HG02973 (cell line): ENCODE data around the gene SAMD4A.

ENCODE experiments used
- ATAC-seq: cut with Tn5 transposase; IDR thresholded peaks from one replicate; pipeline ENCODE4 v1.9.1; 2021; ENCODE audit warnings: moderate library complexity; ENCODE audit not compliant: unreplicated experiment

The SAMD4A gene, protein sequence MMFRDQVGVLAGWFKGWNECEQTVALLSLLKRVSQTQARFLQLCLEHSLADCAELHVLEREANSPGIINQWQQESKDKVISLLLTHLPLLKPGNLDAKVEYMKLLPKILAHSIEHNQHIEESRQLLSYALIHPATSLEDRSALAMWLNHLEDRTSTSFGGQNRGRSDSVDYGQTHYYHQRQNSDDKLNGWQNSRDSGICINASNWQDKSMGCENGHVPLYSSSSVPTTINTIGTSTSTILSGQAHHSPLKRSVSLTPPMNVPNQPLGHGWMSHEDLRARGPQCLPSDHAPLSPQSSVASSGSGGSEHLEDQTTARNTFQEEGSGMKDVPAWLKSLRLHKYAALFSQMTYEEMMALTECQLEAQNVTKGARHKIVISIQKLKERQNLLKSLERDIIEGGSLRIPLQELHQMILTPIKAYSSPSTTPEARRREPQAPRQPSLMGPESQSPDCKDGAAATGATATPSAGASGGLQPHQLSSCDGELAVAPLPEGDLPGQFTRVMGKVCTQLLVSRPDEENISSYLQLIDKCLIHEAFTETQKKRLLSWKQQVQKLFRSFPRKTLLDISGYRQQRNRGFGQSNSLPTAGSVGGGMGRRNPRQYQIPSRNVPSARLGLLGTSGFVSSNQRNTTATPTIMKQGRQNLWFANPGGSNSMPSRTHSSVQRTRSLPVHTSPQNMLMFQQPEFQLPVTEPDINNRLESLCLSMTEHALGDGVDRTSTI

DNA sequence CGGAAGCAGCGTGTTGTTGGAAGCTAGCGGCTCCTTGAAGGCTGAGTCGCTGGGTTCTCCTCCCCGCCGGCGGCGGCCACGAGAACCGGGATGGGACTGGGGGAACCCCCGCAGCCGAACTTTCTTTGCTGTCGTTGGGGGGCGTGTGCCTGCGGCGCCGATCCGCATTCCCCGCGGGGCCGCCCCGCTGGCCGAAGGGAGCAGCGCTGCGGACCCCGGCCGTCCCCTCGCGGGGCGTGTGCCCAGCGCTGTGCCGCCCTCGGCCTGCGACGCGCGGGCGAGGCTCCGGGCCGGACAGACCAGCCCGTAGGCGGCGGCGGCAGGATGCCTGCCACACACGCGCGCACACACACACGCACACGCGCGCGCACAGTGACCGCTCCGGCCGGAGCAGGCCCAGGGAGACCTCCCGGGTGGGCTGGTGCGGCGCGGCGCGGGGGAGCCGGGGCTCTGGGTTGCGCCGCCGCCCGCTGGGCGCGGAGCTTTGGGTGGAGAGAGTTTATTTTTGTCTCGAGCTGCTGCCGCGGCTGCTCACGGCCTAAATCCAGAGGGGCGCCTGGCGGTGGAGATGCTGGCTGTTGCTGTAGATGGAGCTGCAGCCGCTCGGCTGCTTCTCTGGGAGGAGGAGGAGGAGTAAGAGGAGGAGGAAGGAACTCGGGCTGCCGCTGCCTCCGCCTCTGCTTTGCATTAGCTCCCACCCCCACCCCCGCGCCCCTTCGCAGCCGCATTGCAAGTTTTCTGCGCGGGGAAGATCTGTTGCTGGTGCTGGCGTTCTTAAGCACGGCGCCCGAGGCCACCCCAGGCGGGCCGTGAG is at the start of gene SAMD4A:
TSS of gene SAMD4A (plus strand) at position 719 of the 814 bp plus-strand sequence. CDS start 789 bp downstream, outside the sequence.
- peak; percentile 23 for ATAC-seq

DNA sequence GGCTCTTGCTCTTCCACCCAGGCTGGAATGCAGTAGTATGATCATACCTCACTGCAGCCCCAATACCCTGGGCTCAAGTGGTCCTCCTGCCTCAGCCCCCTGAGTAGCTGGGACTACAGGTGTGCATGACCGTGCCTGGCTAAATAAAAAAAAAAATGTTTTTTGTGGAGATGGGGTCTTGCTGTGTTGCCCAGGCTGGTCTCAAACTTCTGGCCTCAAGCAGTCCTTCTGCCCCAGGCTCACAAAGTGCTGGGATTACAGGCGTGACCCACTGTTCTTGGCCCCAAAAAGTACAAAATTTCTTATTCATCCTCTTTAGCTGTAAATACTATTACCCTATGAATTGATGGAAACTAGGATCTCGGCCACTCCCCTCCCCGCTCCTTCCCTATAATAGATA is 42.5 kb upstream of the SAMD4A start:
- no peak for ATAC-seq

- no peak for ATAC-seq
These were observed 38.0 kb upstream of the SAMD4A start for GRCh38 chr14:54528973-54529372.

- no peak for ATAC-seq
These were observed 37.1 kb upstream of the SAMD4A start for GRCh38 chr14:54529811-54530210.

GRCh38 chr14:54532111-54533012 is 34.6 kb upstream of the SAMD4A start:
- peak; percentile 92 for ATAC-seq

DNA sequence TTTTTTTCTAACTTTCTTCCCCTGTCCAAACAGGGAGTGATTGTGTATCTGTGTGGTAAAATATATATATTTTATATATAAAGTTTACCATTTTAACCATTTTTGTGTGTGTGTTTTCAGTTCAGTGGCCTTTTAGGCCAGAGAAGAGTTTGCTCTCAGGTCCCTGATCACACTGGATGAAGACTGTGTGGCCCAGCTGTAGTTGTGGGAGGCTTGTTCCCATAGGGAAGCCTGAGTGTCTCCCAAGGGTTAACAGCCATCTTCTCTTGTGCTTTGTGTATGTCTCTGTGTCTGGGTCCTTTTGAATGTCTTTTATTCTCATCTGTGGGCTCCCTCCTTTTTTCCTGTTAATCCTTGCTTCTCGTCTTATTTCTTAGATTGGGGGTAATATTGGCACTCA is 33.8 kb upstream of the SAMD4A start:
- ATAC-seq = no peak

DNA sequence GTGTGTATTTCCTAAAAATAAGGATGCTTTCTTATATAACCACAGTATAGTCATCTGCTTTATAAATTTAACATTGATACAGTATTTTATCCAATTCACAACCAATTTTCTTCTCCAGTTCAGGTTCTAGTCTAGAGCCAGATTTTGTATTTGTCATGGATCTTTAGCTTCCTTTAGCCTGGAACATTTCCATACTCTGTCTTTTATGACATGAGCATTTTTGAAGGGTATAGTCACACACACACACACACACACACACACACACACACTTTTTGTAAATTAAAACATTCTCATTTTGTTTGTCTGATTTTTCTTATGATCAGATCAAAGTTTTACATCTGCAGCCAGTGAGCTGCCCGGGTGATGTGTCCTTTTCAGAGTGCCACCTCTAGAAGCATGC is 31.8 kb upstream of the SAMD4A start:
- no peak for ATAC-seq

- no peak for ATAC-seq
These were observed 31.3 kb upstream of the SAMD4A start for GRCh38 chr14:54535646-54536045.

DNA sequence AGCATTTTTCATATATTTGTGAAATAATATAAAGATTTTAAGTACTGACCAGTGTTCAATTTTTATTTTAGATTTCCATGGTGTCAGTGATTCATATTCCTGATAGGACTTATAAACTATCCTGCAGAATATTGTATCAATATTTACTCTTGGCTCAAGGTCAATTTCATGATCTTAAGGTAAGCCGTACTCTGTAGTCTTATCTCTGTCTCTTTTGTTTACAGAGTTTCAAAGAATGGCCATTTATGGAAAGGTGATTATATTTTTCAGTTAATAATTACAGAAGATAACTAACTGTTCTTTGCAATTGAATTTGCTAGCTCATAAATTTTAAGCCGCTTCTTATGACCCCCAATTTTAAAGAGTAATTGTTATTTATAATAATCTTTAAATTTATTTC is 29.3 kb upstream of the SAMD4A start:
- ATAC-seq = no peak

DNA sequence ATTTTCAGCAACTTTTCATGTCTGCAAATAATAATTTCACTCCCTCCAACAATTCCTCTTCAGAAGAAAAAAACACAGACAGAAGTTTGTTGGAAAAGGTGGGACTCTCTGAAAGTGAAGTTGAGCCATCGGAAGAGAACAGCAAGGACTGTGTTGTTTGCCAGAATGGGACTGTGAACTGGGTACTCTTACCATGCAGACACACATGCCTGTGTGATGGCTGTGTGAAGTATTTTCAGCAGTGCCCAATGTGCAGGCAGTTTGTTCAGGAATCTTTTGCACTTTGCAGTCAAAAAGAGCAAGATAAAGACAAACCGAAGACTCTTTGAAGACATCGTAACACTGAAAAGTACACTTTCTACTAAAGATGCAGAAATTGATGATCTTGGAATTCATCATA is 28.9 kb upstream of the SAMD4A start:
- ATAC-seq = no peak

DNA sequence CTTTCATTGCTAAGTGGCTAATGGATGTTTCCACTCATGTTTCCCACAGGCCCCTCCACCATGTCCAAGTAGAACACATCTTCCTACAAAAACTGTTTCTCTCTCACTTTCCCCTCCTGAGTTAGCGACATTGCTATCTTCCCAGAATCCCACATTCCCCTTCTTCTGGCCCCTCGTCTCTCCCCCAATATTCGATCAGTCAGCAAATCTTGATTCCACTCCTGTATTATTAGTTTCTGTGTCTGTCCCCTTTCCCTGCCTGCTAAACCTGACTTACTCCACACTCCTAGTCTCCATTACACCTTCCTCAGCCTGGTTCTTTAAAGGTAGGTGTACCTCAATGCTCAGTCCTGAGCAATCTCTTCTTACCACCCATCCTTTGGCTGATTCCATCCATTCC is 19.3 kb upstream of the SAMD4A start:
- ATAC-seq = no peak

- no peak for ATAC-seq
These were observed 18.4 kb upstream of the SAMD4A start for GRCh38 chr14:54548491-54548890.

DNA sequence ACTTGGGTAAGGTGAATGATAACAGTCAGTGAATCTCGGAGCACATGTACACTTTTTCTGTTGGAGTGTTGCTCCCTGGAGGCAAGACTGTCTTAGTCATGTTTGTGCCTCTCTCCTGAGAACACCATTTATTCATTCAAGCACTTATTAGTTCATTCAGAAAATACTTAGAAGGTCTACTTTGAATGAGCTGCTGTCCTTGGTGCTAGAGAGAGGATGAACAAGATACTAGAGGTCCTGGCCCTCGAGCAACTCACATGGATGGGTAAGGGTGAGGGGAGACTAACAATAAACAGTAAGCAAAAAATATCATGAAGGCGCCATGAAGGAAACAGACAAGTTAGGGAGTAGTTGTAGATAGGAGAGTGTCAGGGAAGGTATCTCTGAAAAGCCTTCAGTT is 17.1 kb upstream of the SAMD4A start:
- no peak for ATAC-seq

DNA sequence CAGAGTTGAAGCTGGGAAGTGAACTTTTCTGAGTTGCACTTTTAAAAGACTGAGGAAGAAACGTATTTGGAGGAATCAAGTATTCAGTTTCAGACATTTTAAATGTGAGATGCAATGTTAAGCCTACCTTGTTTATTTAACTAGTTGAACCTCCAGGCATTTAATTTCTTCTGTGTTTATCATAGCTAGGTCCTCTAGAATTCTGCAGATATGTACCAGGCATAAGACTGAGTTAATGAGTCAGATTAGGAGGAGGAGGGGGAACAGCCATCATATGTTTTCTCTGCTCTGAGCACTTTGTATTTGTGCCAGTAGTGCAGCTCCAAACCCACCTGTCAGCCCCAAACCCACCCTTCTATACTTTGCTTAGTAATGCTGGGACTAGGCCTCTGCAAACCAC is 16.4 kb upstream of the SAMD4A start:
- no peak for ATAC-seq

- no peak for ATAC-seq
These were observed 12.5 kb upstream of the SAMD4A start for GRCh38 chr14:54554401-54554800.

GRCh38 chr14:54555651-54556050 is 11.3 kb upstream of the SAMD4A start:
- ATAC-seq = no peak

DNA sequence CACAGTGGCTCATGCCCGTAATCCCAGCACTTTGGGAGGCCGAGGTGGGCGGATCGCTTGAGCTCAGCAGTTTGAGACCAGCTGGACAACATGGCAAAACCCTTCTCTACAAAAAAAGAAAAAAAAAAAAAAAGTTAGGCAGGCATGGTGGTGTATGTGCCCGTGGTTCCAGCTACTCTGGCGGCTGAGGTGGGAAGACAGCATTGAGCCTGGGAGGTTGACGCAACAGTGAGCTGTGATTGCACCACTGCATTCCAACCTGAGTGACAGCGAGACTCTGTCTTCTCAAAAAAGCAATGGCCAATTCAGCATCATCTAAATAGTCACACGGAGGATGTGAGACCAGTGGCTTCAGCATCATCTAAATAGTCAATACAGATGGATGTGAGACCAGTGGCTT is 10.4 kb upstream of the SAMD4A start:
- ATAC-seq = no peak

- no peak for ATAC-seq
These were observed 4.6 kb upstream of the SAMD4A start for GRCh38 chr14:54562334-54562733.

- ATAC-seq = no peak
These were observed 2.7 kb upstream of the SAMD4A start for GRCh38 chr14:54564071-54564867.
